ENCODE data around the gene NCOA6. TPM values are rescaled to one million over a fixed set of nuclear protein-coding genes. Genes with fewer than 3 reads are reported as not detected.
"Not testable (repeated sequence)": the region's sequence is repeated elsewhere in the genome, so short reads cannot be mapped to it uniquely, and the experiment has no call there.

The NCOA6 gene
- total RNA-seq, 1 donor from 2014 or later, result 29.1 TPM

DNA sequence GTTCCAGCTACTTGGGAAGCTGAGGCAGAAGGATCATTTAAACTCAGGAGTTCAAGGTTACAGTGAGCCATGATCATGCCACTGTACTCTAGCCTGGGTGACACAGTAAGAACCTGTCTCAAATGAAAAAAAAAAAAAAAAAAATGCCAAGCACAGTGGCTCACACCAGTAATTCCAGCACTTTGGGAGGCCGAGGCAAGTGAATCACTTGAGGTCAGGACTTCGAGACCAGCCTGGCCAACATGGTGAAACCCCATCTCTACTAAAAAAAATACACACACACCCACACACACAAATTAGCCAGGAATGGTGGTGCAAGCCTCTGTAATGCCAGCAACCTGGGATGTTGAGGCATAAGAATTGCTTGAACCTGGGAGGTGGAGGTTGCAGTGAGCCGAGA, 102.9 kb downstream of the NCOA6 start:
- H3K4me3 Mint-ChIP-seq (ENCODE audit: low read depth); H3K9me3 Mint-ChIP-seq; H3K27ac Mint-ChIP-seq; intact Hi-C loops (cut with micrococcal nuclease); H3K27me3 Mint-ChIP-seq (ENCODE audit: low read depth); DNase-seq (ENCODE audit: low spot score): not testable (repeated sequence)
- H3K36me3 Mint-ChIP-seq (ENCODE audit: low read depth), result peaks cover 43% of the 10 kb centered on the region
- H3K4me1 Mint-ChIP-seq (ENCODE audit: low read depth), result peaks cover 15% of the 10 kb centered on the region

DNA sequence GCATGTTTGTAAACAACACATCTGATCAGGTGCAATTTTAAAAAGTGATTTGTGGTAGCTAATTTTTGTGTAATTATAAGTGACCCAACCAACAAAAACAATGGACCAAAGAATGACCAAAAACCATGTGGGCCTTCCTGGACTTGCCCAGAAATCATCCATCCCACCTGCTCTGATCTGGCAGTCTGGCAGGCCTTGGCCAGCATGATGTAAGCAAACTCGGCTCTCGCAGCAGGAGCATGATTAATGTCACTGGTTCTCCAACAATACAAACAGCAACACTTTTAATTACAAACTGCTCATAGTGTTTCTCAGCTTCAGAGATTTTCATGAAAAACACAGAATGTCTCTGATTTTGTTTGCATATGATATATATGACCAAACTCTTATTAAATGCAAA, 105.2 kb downstream of the NCOA6 start:
- Mint-ChIP-seq H3K4me3 (ENCODE audit: low read depth) (no peak overlapping the region), H3K36me3 (ENCODE audit: low read depth) (peaks cover 32% of the 10 kb centered on the region), H3K9me3 (no peaks in the 10 kb centered on the region), H3K4me1 (ENCODE audit: low read depth) (peaks cover 17% of the 10 kb centered on the region), H3K27me3 (ENCODE audit: low read depth) (no peaks in the 10 kb centered on the region), H3K27ac (no peak overlapping the region)
- intact Hi-C loops (cut with micrococcal nuclease), result no loop called here
- DNase-seq (ENCODE audit: low spot score), result no peak

DNA sequence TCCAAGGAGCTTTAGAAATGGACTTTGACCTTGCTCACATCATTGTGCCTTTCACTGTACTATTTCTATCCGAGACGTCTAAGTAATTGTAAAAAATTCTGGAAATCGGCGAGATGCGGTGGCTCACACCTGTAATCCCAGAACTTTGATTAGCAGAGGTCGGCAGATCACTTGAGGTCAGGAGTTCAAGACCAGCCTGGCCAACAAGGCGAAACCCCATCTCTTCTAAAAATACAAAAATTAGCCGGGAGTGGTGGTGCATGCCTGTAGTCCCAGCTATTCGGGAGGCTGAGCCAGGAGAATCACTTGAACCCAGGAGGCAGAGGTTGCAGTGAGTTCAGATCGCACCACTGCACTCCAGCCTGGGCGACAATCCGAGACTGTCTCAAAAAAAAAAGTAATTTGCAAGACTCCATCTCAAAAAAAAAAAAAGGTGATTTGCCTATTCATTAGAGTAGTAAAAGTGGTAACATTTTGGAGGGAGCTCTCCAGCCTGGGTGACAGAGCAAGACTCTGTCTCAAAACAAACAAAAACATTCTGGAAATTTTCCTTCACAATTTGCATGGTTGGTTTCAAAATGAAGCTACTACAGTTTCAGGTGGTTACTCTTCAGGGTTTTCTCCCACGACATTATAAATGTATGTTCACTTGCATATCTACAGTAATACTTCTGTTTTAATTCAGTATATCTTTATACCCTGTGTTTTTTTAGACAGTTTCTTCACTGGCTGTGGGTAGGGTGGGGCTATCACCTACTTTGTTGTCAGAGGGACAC, 106.0 kb downstream of the NCOA6 start:
- peaks cover 17% of the 10 kb centered on the region for H3K4me1 Mint-ChIP-seq (ENCODE audit: low read depth)
- H3K4me3 Mint-ChIP-seq (ENCODE audit: low read depth); H3K27me3 Mint-ChIP-seq (ENCODE audit: low read depth); H3K9me3 Mint-ChIP-seq; DNase-seq (ENCODE audit: low spot score): not testable (repeated sequence)
- intact Hi-C loops (cut with micrococcal nuclease), result loop anchor here (1.0 kb wide), 1 partner anchor 28 kb away; no protein-coding TSS in a partner anchor
- peak overlapping the region; percentile 46 for H3K27ac Mint-ChIP-seq
- H3K36me3 Mint-ChIP-seq (ENCODE audit: low read depth), result peaks cover 33% of the 10 kb centered on the region

DNA sequence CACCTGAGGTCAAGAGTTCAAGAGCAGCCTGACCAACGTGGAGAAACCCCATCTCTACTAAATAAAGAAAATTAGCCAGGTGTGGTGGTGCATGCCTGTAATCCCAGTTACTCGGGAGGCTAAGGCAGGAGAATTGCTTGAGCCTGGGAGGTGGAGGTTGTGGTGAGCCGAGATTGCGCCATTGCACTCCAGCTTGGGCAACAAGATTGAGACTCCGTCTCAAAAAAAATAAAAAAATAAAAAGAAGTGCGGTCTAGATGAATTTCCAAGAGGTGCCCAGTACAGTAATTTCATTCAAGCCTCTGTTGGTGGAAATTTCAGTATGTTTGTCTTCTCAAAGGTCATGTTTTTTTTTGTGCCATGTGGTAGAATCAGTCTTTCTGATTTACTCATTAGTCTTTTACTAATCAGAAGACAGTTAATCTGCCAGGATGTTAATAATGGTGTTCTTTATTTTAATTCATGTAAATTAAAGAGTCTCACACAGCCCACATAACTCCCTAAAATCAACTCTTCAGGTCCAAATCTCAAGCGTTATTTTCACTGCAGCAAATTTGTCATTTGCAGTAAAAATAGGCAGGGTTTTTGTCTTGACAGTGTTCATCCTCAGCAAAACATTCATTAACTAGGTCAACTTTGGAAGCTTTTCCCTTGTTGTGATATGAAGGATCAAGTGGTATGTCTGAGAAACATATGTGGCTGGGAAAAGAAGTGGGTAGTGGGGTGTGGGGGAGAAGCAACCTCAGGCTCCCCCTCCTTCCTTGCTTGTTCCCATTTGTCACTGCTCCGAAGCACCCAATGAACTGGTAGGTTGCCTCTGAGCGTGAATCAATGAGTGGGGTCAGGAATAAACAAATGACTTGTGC, 108.0 kb downstream of the NCOA6 start:
- Mint-ChIP-seq H3K27ac (no peak overlapping the region), H3K36me3 (ENCODE audit: low read depth) (peaks cover 30% of the 10 kb centered on the region), H3K4me3 (ENCODE audit: low read depth) (no peak overlapping the region), H3K27me3 (ENCODE audit: low read depth) (no peaks in the 10 kb centered on the region), H3K4me1 (ENCODE audit: low read depth) (peaks cover 27% of the 10 kb centered on the region), H3K9me3 (no peaks in the 10 kb centered on the region)
- intact Hi-C loops (cut with micrococcal nuclease), result no loop called here
- no peak for DNase-seq (ENCODE audit: low spot score)

DNA sequence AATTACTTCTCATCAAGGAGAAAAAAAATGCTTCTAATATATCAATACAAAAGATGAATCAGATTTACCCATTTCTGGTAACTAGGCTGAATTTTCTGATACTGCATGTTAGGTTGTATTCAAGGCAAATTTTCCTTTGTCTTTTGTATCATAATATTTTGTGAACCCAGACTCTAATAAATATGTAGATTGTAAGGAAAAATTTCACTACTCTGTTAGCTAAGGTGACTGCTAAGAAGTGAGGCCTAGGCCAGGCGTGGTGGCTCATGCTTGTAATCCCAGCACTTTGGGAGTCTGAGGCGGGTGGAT, 108.6 kb downstream of the NCOA6 start:
- Mint-ChIP-seq H3K36me3 (ENCODE audit: low read depth) (peaks cover 36% of the 10 kb centered on the region), H3K27me3 (ENCODE audit: low read depth) (no peaks in the 10 kb centered on the region), H3K9me3 (no peaks in the 10 kb centered on the region), H3K4me1 (ENCODE audit: low read depth) (peaks cover 31% of the 10 kb centered on the region), H3K27ac (no peak overlapping the region), H3K4me3 (ENCODE audit: low read depth) (no peak overlapping the region)
- intact Hi-C loops (cut with micrococcal nuclease), result no loop called here
- DNase-seq (ENCODE audit: low spot score), result no peak

DNA sequence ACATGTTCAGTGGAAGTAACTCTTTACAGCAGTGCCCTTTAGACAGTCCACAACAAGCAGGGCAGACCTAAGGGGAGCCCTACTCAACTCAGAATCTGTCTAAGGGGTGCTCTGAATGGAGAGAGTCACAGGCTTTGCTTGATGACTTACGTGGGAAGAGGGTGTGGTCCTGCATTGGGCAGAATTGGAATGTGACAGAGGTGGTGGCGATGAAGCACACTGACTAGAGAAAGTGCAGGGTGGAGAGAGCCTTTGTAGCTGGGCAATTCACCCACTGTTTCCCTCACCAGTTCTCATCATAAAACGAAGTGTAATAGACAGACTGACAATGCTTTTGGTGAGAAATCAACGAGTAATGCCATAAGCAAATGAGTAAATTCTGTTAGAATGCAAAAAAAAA, 110.1 kb downstream of the NCOA6 start:
- Mint-ChIP-seq H3K36me3 (ENCODE audit: low read depth) (peaks cover 44% of the 10 kb centered on the region), H3K4me1 (ENCODE audit: low read depth) (peaks cover 33% of the 10 kb centered on the region), H3K9me3 (no peaks in the 10 kb centered on the region), H3K27me3 (ENCODE audit: low read depth) (no peaks in the 10 kb centered on the region), H3K27ac (no peak overlapping the region), H3K4me3 (ENCODE audit: low read depth) (no peak overlapping the region)
- no peak for DNase-seq (ENCODE audit: low spot score)
- intact Hi-C loops (cut with micrococcal nuclease), result no loop called here

DNA sequence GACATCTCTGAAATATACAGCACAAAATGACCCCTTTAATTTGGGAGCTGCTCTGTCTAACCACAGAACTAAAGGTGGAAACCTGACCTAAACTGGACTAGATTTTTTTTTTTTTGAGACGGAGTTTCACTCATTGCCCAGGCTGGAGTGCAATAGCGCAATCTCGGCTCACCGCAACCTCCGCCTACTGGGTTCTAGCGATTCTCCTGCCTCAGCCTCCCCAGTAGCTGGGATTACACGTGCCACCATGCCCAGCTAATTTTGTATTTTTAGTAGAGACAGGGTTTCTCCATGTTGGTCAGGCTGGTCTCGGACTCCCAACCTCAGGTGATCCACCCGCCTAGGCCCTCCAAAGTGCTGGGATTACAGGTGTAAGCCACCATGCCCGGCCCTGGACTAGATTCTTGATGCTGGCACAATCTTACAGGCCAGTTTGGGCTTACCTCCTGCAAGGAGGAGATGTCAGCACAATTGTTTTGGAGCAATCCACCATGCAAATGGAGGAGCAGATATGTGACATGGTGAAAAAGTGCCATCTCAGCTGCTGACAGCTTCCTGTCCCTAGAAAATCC, 111.4 kb downstream of the NCOA6 start:
- Mint-ChIP-seq H3K4me1 (ENCODE audit: low read depth) (peaks cover 27% of the 10 kb centered on the region), H3K36me3 (ENCODE audit: low read depth) (peaks cover 44% of the 10 kb centered on the region)
- intact Hi-C loops (cut with micrococcal nuclease), result loop anchor here (5.0 kb wide), 1 partner anchor 53 kb away; no protein-coding TSS in a partner anchor
- not testable (repeated sequence) for H3K27me3 Mint-ChIP-seq (ENCODE audit: low read depth); DNase-seq (ENCODE audit: low spot score); H3K4me3 Mint-ChIP-seq (ENCODE audit: low read depth); H3K9me3 Mint-ChIP-seq; H3K27ac Mint-ChIP-seq

DNA sequence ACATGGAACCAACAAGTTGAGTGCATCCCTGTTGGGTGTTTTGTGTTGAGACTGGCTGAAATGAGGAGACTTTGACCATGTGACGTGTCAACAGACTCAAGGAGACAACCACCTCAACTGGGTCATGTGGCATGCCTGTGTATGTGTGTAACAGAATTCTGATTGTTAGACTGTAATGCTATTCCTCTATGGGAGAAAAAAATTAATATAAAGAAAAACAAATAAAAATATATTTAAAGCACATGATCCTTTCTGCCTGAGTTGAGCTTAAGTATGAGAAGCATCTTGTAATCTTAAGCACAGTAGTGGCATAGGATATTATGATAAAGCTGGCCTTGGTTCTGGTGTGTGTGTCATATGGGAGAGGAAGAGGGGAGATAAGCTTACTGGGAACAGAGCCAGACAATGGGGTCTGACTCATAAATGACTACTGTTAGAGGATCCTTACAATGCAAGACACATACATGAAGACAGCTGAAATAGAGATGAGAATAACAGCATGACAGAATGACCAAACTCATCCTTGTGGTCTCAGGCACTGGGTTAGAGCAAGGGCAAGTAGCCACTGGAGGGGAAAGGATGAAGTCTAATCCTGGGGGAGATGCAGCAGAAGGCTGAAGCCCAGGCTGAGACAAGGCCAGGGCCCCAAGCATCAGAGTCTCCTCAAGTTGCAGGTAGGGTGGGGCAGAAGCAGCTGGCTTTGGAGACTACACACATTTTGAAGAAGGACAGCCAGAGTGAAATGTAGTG, 112.1 kb downstream of the NCOA6 start:
- H3K4me1 Mint-ChIP-seq (ENCODE audit: low read depth), result peaks cover 30% of the 10 kb centered on the region
- no peak overlapping the region for H3K4me3 Mint-ChIP-seq (ENCODE audit: low read depth)
- H3K27ac Mint-ChIP-seq, result peak overlapping the region; percentile 35
- DNase-seq (ENCODE audit: low spot score), result no peak
- intact Hi-C loops (cut with micrococcal nuclease), result loop anchor here (5.0 kb wide), 1 partner anchor 54 kb away; no protein-coding TSS in a partner anchor
- H3K36me3 Mint-ChIP-seq (ENCODE audit: low read depth), result peaks cover 44% of the 10 kb centered on the region
- H3K27me3 Mint-ChIP-seq (ENCODE audit: low read depth), result no peaks in the 10 kb centered on the region
- H3K9me3 Mint-ChIP-seq, result no peaks in the 10 kb centered on the region

DNA sequence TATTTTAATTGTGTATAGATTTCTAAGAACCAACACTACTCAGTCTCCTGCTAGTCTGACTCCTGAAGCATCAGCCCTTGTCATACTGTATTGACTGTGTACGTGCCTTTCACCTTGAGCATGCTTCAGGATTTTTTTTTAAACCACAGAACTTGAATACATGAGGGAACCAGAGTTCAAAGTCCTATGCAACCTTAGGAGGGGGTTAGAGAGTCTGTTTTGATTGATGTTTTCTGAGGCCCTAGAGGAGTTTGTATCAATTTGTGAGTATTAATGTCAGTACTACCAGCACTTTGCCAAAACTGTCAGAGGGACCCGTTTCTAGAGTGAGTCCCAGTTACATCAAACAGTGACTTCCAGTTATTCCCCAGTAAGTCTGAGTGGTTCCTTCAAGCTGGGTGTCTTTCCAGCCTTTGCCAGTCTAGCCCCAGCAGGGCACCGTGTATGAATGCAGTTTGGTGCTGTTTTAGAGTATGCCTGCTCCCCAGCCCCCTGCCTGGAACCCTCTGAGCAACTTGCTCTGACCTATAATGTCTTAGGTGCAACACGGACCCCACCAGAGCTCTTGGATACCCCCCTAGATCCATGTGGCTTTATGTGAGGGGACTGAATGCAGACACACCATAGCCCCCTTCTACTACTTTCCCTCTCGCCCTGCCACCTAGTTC, 112.8 kb downstream of the NCOA6 start:
- no peaks in the 10 kb centered on the region for H3K27me3 Mint-ChIP-seq (ENCODE audit: low read depth)
- H3K4me3 Mint-ChIP-seq (ENCODE audit: low read depth), result no peak overlapping the region
- no peak for DNase-seq (ENCODE audit: low spot score)
- peak overlapping the region; percentile 23 for H3K27ac Mint-ChIP-seq
- intact Hi-C loops (cut with micrococcal nuclease), result loop anchor here (5.0 kb wide), 1 partner anchor 55 kb away; no protein-coding TSS in a partner anchor
- peaks cover 42% of the 10 kb centered on the region for H3K36me3 Mint-ChIP-seq (ENCODE audit: low read depth)
- H3K9me3 Mint-ChIP-seq, result no peaks in the 10 kb centered on the region
- H3K4me1 Mint-ChIP-seq (ENCODE audit: low read depth), result peaks cover 29% of the 10 kb centered on the region

DNA sequence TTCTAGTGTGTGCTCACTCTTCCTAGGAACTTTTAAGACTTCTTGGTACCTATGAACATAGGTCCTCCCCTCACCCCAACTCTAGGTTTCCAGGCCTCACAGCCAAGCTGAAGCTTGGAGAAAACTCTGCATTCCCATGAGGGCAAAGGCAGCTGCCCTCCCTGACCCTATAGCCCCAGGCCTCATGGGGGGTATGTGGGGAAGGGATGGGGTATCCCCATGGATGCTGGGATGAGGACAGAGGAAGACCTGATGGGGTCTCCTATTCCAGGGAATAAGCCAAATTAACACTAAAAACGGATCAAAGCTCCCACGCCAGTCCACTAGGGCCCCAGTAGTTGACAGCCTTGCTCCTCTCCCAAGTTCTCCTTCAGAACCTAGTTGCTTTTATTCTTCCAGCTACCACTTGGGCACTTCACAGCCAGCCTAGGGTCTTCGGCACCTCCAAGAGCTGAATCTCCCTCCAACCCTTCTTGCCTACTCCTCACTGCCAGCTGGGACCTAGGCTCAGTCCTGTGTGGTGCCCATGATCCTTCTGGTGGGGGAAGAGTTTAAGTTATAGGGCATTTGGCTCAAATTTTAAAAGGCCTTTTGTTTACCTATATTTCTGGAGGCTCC, 113.5 kb downstream of the NCOA6 start:
- intact Hi-C loops (cut with micrococcal nuclease), result loop anchor here (5.0 kb wide), 1 partner anchor 55 kb away; no protein-coding TSS in a partner anchor

DNA sequence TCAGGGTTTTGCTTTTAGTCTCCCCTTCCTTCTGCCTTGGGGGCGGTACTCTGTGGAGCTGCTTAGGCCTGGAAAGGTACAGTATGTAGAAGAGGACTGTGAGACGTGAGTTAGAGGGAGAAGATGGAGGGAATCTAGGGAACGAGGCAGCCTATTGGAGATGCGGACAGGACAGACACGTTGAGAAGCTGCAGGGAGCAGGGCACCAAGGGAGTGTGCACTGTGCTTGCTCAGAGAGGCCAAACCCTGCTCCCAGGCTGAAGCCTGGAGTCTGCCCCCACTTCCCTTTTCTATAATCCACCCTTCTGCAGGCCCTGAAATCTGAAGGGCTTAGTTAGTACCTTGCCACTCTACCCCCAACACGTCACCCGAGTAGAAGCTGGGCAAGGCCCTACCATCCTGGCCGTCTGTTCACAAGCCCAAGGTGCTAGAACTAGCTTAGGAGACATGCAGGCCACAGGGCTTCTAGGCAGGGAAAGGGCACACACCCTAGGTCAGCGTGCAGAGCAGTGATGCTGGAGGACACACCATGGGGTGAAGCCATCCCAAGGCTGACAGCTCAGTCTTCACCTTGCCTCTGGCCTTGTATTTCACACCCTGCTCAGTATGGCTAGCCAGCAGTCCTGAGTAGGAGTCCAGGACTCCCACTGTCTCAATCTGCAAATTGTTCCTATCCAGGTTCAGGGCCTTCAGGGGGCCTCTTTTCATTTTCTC, 114.4 kb downstream of the NCOA6 start:
- Mint-ChIP-seq H3K4me3 (ENCODE audit: low read depth) (peak overlapping the region; percentile 83), H3K4me1 (ENCODE audit: low read depth) (peaks cover 30% of the 10 kb centered on the region), H3K27ac (peak overlapping the region; percentile 62), H3K27me3 (ENCODE audit: low read depth) (no peaks in the 10 kb centered on the region), H3K36me3 (ENCODE audit: low read depth) (peaks cover 38% of the 10 kb centered on the region), H3K9me3 (no peaks in the 10 kb centered on the region)
- no peak for DNase-seq (ENCODE audit: low spot score)
- intact Hi-C loops (cut with micrococcal nuclease), result loop anchor here (5.0 kb wide), 1 partner anchor 56 kb away; no protein-coding TSS in a partner anchor

More for the DNA sequence above, 113.5 kb downstream of the NCOA6 start:
- H3K27me3 Mint-ChIP-seq (ENCODE audit: low read depth), result no peaks in the 10 kb centered on the region
- H3K9me3 Mint-ChIP-seq, result no peaks in the 10 kb centered on the region
- H3K4me1 Mint-ChIP-seq (ENCODE audit: low read depth), result peaks cover 26% of the 10 kb centered on the region
- H3K4me3 Mint-ChIP-seq (ENCODE audit: low read depth), result no peak overlapping the region
- peaks cover 38% of the 10 kb centered on the region for H3K36me3 Mint-ChIP-seq (ENCODE audit: low read depth)
- H3K27ac Mint-ChIP-seq, result no peak overlapping the region
- DNase-seq (ENCODE audit: low spot score), result no peak
